Suprapubic skin (tissue), 4 donors: ENCODE results near the gene C3orf22.

Experiments used
- POLR2A ChIP-seq, 2 donors: fragments of 450-650 bp; IDR thresholded peaks; one replicate each; pipeline ENCODE4 v1.6.1; 2017; ENCODE audit warnings: antibody characterized with exemption in 2 of 2, mild to moderate bottlenecking in 2 of 2, moderate library complexity in 2 of 2
- POLR2AphosphoS5 ChIP-seq, 3 donors: sonication (generic); formaldehyde crosslinking; IDR thresholded peaks; one replicate each; pipeline ENCODE4 v1.6.1; 2017; ENCODE audit warnings: antibody characterized with exemption in 3 of 3
- TF ChIP-seq, protein P1 (sequence below), 2 donors: fragments of 200-600 bp in 1 of 2; fragments of 450-650 bp in 1 of 2; sonication (generic) in 1 of 2; IDR thresholded peaks; one replicate each; pipeline ENCODE4 v1.5.1; 2016 to 2019; ENCODE audit warnings: antibody characterized with exemption in 2 of 2, mild to moderate bottlenecking in 1 of 2, moderate library complexity in 1 of 2

DNA sequence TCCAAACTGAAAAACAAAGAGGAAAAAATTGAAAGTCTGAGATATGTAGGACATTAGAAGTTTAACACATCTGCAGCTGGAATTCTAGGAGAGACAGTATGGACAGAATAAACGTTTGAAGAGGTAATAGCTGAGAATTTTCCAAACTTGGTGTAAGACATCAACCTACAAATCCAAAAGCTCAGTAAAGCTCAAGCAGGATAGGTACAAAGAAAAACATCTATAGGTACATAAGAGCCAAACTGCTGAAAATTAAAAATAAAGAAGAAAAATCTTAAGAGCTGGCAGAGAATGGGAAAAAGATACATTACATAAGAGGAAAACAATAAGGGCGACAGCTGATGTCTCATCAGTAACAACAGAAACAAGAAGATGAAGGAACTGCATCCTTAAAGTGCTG lies 22.8 kb upstream of the C3orf22 start:
- TF ChIP-seq POLR2A (IDR thresholded peaks at IDR 0.05), result no peak
- no peak for TF ChIP-seq POLR2AphosphoS5 (IDR thresholded peaks at IDR 0.05)
- TF ChIP-seq, protein P1, sequence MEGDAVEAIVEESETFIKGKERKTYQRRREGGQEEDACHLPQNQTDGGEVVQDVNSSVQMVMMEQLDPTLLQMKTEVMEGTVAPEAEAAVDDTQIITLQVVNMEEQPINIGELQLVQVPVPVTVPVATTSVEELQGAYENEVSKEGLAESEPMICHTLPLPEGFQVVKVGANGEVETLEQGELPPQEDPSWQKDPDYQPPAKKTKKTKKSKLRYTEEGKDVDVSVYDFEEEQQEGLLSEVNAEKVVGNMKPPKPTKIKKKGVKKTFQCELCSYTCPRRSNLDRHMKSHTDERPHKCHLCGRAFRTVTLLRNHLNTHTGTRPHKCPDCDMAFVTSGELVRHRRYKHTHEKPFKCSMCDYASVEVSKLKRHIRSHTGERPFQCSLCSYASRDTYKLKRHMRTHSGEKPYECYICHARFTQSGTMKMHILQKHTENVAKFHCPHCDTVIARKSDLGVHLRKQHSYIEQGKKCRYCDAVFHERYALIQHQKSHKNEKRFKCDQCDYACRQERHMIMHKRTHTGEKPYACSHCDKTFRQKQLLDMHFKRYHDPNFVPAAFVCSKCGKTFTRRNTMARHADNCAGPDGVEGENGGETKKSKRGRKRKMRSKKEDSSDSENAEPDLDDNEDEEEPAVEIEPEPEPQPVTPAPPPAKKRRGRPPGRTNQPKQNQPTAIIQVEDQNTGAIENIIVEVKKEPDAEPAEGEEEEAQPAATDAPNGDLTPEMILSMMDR (IDR thresholded peaks at IDR 0.05), result no peak
